Activated T-helper 17 cell treated with anti-CD3 and anti-CD28 coated beads, Interleukin-2, amount 50 U/mL, for 72 hours (primary cell): Measurements from ENCODE around the gene ZNF438. TPM values are rescaled to one million over a fixed set of nuclear protein-coding genes. Genes with fewer than 3 reads are reported as not detected.
A peak's percentile ranks its signal among the peaks of the same experiment; 100 is the strongest.

Experiments
- ATAC-seq: fragments of 150-1000 bp; cut with Tn5 transposase; replicated peaks from 2 replicates; pipeline ENCODE4 v1.10.0; 2021; ENCODE audit warnings: mild to moderate bottlenecking, moderate library complexity
- H3K27ac Mint-ChIP-seq: one replicate; pipeline ENCODE4 v1.8.0; 2022; ENCODE audit warnings: mixed read lengths
- H3K27me3 Mint-ChIP-seq: one replicate; pipeline ENCODE4 v1.8.0; 2022; ENCODE audit warnings: mixed read lengths
- H3K36me3 Mint-ChIP-seq: one replicate; pipeline ENCODE4 v1.8.0; 2022; ENCODE audit warnings: low read depth, mild to moderate bottlenecking, mixed read lengths
- H3K4me1 Mint-ChIP-seq: one replicate; pipeline ENCODE4 v1.8.0; 2022; ENCODE audit warnings: mixed read lengths
- H3K4me3 Mint-ChIP-seq: one replicate; pipeline ENCODE4 v1.8.0; 2022; ENCODE audit warnings: mild to moderate bottlenecking, mixed read lengths
- H3K9me3 Mint-ChIP-seq: one replicate; pipeline ENCODE4 v1.8.0; 2022; ENCODE audit warnings: mixed read lengths
- total RNA-seq, 2 donors: library from RNA; stranded (reverse); gene quantifications; one replicate each; pipeline ENCODE4 v1.2.3, GENCODE V29; 2022

The ZNF438 gene
- total RNA-seq, 2 donors from 2014 or later, result 5.1 to 6.2 TPM

DNA sequence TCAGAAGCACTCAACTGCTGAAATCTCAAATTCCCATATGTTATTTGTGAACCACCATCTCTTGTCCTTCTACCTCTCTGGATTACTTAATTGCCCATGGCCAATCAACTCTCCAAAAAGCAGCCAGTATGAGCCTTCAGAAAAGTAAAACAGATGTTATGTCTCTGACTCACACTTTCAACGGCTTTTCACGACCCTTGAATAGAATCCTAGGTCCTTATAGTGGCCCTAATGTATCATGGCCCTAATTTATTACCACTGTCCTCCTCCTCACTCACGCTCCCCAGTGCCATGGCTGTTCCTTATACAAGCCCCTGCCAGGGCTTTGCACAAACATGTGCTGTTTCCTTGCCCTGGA is 20.0 kb downstream of the ZNF438 start:
- Mint-ChIP-seq H3K9me3 (no peaks in the 10 kb centered on the region), H3K36me3 (no peaks in the 10 kb centered on the region), H3K27ac (no peak overlapping the region), H3K27me3 (no peaks in the 10 kb centered on the region), H3K4me3 (no peak overlapping the region), H3K4me1 (peaks cover 5% of the 10 kb centered on the region)
- no peak for ATAC-seq

DNA sequence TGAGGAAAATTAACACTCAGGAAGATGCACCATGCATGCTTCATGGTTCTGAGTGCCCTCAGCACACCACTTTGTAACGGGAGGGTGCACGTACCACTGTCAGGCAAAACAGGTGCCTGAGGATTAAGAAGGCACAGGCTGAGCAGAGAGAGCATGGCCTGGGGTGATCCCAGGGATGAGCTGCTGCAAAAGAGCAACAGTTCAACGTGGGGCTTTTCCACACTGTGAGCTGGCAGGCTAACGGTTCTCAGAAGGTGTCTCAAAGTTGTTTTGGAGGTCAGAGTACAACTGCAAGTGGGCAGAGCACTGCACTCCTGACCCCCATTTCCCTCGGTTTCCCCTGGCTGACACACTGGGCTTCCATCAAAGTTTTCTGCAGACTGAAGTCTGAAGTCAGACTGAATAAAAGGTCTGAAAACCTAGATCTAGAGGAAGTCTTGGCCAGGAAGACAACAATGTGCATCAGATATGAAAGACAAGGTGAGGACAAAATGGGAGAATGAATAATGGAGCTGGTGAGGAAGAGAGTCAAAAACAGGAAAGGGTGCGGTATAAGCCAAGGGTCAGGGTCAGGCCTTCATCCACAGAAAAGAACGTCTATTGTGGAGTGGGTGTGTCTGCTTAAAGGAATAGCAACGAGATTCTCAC is 20.5 kb downstream of the ZNF438 start:
- Mint-ChIP-seq H3K36me3 (no peaks in the 10 kb centered on the region), H3K4me3 (no peak overlapping the region), H3K27ac (no peak overlapping the region), H3K27me3 (no peaks in the 10 kb centered on the region), H3K9me3 (no peaks in the 10 kb centered on the region), H3K4me1 (peaks cover 5% of the 10 kb centered on the region)
- ATAC-seq, result no peak

DNA sequence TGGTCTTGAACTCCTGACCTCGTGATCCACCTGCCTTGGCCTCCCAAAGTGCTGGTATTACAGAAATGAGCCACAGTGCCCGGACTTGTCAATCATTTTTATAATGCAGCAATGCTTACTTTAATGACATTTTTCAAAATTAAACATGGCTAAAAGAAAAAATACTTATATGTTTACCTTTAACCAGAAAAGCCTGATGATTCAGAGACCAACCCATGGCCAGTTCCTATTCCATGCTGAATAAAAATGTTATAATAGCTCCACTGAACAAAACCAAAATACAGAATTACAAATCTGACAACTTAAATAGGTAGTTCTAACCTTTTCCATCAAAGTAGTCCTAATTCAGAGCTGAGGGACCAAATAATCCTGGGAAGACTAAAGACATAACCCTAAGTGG is 21.6 kb downstream of the ZNF438 start:
- no peaks in the 10 kb centered on the region for H3K27me3 Mint-ChIP-seq
- no peak for ATAC-seq
- peaks cover 2% of the 10 kb centered on the region for H3K9me3 Mint-ChIP-seq
- H3K27ac Mint-ChIP-seq, result no peak overlapping the region
- H3K4me3 Mint-ChIP-seq, result no peak overlapping the region
- peaks cover 8% of the 10 kb centered on the region for H3K4me1 Mint-ChIP-seq
- no peaks in the 10 kb centered on the region for H3K36me3 Mint-ChIP-seq

DNA sequence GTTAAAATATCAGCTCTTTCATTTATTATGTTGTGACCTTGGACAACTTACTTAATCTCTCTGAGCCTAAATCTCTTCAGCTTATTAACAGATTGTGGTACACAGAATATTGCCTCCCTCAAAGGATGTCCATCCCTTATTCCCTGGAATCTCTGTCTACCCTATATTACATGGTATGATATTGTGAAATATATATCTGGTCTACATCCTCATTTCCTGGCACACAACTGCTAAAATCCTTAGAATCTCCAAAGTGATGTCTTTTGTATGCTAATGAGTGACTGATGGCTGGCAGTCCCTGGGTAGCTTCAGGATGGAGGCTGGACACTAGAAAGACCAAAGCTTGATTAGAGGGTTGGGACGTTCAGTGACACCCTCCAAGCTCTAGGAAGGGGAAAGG is 25.8 kb downstream of the ZNF438 start:
- H3K4me1 Mint-ChIP-seq, result peaks cover 20% of the 10 kb centered on the region
- no peak overlapping the region for H3K4me3 Mint-ChIP-seq
- H3K36me3 Mint-ChIP-seq, result no peaks in the 10 kb centered on the region
- no peak for ATAC-seq
- no peak overlapping the region for H3K27ac Mint-ChIP-seq
- H3K27me3 Mint-ChIP-seq, result no peaks in the 10 kb centered on the region
- peaks cover 10% of the 10 kb centered on the region for H3K9me3 Mint-ChIP-seq

DNA sequence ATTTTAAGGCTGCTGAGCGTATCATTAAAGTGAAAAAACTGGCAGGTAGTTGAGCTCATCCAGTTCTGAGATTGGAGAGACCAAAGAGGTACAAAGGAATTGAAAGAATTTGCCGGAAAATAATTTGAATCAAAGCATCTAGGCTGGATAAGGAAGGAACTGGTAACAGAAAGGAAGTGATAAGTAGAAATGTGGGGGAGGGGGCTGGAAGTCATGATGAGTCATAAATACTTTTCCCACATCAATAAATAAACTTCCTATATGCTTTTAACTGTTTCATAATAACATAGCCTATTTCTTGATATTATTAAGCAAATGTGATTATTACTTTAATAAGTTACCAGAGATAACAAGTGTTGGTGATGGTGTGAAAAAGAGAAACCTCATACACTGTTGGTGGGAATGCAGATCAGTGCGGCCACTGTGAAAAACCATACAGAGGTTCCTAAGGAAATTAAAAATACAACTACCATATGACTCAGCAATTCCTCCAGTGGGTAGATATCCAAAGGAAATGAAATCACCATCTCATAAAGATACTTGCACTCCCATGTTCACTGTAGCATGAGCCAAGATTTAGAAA is 27.0 kb downstream of the ZNF438 start:
- ATAC-seq, result peak; percentile 81

DNA sequence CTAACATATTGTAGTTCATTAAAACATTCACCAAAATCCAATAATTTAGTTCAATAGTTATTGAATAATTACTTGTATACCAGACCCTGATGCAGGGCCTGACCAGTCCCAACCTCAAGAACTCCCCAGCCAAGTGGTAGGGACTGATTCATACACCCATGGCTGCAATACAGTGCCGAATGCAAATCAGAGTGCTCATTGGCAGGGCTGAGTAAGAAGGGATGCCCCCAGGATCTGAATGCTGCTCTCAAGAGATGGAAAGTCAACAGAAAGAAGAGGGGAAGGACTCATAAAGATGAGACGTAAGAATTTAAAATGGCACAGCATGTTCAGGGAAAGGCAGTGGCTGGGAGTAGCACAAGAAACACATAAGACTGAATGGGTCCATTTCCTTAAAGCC is 29.9 kb downstream of the ZNF438 start:
- peaks cover 40% of the 10 kb centered on the region for H3K4me1 Mint-ChIP-seq
- no peak overlapping the region for H3K4me3 Mint-ChIP-seq
- H3K27me3 Mint-ChIP-seq, result no peaks in the 10 kb centered on the region
- H3K9me3 Mint-ChIP-seq, result peaks cover 10% of the 10 kb centered on the region
- no peaks in the 10 kb centered on the region for H3K36me3 Mint-ChIP-seq
- peak; percentile 30 for ATAC-seq
- no peak overlapping the region for H3K27ac Mint-ChIP-seq

More for the DNA sequence above, 27.0 kb downstream of the ZNF438 start:
- H3K27me3 Mint-ChIP-seq, result no peaks in the 10 kb centered on the region
- H3K36me3 Mint-ChIP-seq, result no peaks in the 10 kb centered on the region
- H3K9me3 Mint-ChIP-seq, result peaks cover 10% of the 10 kb centered on the region
- peak overlapping the region; percentile 51 for H3K27ac Mint-ChIP-seq
- H3K4me1 Mint-ChIP-seq, result peaks cover 26% of the 10 kb centered on the region
- peak overlapping the region; percentile 47 for H3K4me3 Mint-ChIP-seq

DNA sequence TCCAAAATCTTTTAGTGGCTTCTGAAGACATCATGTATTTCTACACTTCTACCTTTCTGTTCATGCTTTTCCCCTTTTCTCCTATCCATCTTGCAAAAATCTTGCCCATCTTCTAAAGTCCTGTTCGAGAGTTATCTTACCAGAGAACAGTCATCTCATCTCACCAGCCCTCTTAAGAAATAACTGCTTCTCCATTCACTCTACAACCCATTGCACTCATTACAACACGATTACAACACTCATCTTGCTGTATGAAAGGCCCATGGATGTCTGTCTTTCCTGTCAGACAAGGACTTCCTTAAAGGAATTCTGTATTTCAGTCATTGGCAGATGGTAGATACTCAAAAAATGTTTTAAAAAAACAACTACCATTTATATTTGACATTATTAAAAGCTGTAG is 30.8 kb downstream of the ZNF438 start:
- no peak for ATAC-seq
- Mint-ChIP-seq H3K27ac (no peak overlapping the region), H3K9me3 (peaks cover 10% of the 10 kb centered on the region), H3K36me3 (no peaks in the 10 kb centered on the region), H3K4me1 (peaks cover 45% of the 10 kb centered on the region), H3K27me3 (no peaks in the 10 kb centered on the region), H3K4me3 (no peak overlapping the region)

DNA sequence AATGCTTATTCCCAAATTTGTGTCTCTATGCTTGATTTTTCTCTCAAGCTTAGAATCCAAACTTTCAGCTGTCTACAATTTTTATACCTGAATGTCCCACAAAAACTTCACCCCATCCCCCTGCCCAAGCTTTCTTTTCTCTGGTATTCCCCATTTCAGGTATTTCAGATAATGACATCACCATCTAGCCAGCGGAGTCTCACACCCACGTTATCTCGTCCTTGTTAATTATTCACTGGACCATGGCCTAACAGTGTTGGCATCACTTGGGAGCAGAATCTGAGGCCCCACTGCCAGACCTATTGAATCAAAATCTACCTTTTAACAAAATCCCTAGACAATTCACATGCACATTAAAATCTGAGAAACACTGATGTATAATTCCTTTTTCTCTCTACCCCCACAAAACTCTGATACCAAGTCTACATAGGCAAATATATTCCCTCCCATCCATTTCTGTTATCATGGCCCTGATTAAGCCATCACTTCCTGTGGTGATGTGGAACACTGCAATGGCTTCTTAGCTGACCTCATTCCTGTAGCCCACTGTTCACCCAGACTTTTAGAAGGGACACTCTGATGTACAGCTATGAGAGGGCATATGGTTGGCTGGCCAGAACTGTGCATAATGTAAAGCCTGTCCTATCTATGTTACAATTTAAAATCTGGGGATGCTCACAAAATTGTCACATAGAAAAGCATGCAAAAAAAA is 31.4 kb downstream of the ZNF438 start:
- H3K27me3 Mint-ChIP-seq, result no peaks in the 10 kb centered on the region

DNA sequence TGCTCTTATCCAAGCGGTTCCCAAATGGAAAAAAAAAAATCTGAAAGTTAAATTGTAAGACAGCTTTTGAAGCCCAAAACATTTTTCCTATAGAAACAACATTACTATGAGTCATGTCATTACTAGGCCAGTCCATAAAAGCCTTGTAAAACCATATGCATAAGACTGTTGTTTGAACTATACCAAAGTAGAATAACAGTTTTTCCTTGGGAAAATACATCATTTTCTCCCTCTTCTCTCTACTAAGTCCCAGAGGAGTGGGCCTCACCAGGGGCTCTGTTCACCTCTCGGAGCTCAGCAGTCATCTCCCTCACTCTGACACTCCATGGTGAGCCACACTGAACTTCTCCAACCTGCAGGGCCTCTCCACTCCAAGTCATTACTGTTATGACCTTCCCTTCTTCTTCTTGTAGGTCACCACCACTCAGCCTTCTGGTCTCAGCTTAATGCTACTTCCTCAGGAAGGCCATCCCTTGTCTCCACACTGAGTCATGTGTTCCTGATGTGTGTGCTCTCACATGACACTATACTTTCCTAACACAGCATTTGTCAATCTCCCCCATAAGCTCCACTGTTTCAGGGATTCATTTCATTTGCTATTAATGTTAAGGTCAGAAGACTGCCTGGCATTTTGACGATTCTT is 32.5 kb downstream of the ZNF438 start:
- H3K27me3 Mint-ChIP-seq, result no peaks in the 10 kb centered on the region
- peak; percentile 81 for ATAC-seq
- peaks cover 33% of the 10 kb centered on the region for H3K4me1 Mint-ChIP-seq
- H3K27ac Mint-ChIP-seq, result peak overlapping the region; percentile 81
- H3K9me3 Mint-ChIP-seq, result peaks cover 7% of the 10 kb centered on the region
- H3K36me3 Mint-ChIP-seq, result no peaks in the 10 kb centered on the region
- peak overlapping the region; percentile 68 for H3K4me3 Mint-ChIP-seq

More for the DNA sequence above, 31.4 kb downstream of the ZNF438 start:
- Mint-ChIP-seq H3K4me3 (no peak overlapping the region), H3K4me1 (peaks cover 43% of the 10 kb centered on the region), H3K27ac (no peak overlapping the region), H3K9me3 (peaks cover 10% of the 10 kb centered on the region), H3K36me3 (no peaks in the 10 kb centered on the region)
- ATAC-seq, result no peak

DNA sequence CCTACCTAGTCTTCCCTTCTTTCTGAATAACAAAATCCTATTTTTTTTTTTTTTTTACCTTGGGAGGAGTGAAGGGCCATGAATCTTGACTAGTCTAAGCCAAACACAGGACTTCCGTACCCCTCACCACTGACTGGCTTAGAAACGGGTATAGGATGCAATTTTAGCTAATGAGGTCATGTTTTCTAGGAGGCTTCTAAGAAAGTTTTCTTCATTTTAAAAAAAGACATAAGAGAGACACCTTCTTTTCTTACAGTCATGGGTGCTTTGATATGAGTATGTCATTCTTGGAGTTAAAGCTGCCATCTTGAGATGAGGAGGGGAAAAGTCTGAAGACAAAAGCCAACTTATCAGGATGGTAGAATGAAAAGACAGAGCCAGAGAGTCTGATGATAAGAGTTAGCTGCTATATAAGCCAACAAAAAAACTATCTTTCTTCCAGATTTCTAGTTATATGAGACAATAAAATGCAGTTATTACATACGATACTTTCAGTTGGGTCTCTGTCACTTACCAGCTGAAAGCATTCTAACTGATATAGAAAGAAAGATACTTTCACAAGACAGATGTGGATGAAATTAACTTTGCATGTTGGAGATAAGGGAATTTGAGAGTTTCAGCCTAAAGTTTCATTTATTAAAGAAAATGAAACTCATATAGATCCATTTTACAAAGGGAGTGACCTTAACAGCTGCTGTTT is 34.0 kb downstream of the ZNF438 start:
- no peaks in the 10 kb centered on the region for H3K36me3 Mint-ChIP-seq
- peak; percentile 44 for ATAC-seq
- H3K4me1 Mint-ChIP-seq, result peaks cover 30% of the 10 kb centered on the region
- H3K9me3 Mint-ChIP-seq, result peaks cover 4% of the 10 kb centered on the region
- H3K27me3 Mint-ChIP-seq, result no peaks in the 10 kb centered on the region
- peak overlapping the region; percentile 81 for H3K27ac Mint-ChIP-seq
- peak overlapping the region; percentile 68 for H3K4me3 Mint-ChIP-seq

DNA sequence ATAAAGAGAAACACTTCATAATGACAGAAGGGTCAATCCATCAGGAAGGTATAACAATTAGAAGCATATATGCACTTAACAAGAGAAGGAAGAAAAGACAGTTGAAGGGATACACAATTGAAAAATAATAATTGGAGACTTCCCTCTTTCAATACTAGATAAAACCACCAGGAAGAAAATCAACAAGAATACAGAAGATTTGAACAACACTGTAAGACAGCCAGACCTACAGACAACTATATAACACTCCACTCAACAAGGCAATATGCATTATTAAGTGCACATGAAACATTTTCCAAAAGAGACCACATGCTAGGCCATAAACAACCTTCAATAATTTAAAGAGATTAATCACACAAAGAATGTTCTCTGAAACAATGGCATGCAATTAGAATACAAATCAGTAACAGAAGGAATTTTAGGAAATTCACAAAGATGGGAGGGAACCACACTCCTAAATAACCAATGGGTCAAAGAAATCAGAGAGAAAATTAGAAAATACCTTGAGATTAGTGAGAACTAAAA is 35.1 kb downstream of the ZNF438 start:
- peak overlapping the region; percentile 68 for H3K4me3 Mint-ChIP-seq
- H3K27ac Mint-ChIP-seq, result peak overlapping the region; percentile 1
- peaks cover 30% of the 10 kb centered on the region for H3K4me1 Mint-ChIP-seq
- no peaks in the 10 kb centered on the region for H3K36me3 Mint-ChIP-seq
- no peak for ATAC-seq
- H3K27me3 Mint-ChIP-seq, result no peaks in the 10 kb centered on the region
- H3K9me3 Mint-ChIP-seq, result peaks cover 4% of the 10 kb centered on the region

DNA sequence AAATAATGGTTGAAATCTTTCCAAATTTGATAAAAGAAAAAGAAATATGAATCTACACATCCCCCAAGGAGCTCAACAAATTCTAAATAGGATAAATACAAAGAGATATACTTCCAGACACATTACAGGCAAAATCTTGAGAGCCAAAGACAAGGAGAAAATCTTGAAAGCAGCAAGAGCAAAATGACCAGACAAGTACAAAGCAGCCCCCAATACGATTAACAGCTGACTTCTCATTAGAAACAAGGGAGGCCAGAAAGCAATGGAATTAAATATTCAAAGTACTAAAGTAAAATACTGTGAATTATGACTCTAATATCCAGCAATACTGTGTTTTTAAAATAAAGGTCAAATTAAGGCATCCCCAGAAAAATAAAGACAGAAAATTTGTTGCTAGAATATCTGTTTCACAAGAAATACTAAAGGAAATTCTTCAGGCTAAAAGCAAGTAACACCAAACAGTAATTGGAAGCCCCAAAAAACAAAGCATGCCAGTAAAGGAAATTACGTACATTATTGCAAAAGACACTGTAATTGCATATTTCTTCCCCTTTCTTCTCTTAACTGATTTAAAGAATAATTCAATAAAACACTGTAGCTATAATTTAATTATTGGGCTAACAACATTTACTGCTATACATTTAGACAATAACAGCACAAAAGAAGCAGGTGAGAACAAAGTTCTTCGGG is 36.4 kb downstream of the ZNF438 start:
- Mint-ChIP-seq H3K27ac (no peak overlapping the region), H3K27me3 (no peaks in the 10 kb centered on the region), H3K4me1 (peaks cover 27% of the 10 kb centered on the region), H3K4me3 (no peak overlapping the region), H3K9me3 (peaks cover 4% of the 10 kb centered on the region), H3K36me3 (no peaks in the 10 kb centered on the region)
- ATAC-seq, result no peak

DNA sequence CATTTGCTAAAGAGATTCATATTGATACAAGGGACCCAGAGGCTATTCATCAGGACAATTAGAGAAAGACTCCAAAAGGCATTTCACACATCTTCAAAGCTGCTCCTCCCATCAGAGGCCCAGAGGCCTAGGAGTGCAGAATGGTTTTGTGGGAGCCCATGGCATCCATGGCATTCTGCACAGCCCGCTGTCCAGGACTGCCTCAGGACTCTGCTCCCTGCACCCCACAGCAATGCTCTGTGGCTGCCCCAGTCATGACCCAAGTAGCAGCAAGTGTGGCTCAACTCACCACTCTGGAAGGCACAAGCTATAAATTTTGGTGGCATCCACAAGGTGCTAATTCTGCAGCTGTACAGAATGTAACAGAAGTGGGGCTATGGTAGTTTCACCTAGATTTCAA is 38.5 kb downstream of the ZNF438 start:
- Mint-ChIP-seq H3K9me3 (peaks cover 4% of the 10 kb centered on the region), H3K4me1 (peaks cover 14% of the 10 kb centered on the region), H3K4me3 (no peak overlapping the region), H3K27me3 (no peaks in the 10 kb centered on the region), H3K36me3 (no peaks in the 10 kb centered on the region), H3K27ac (no peak overlapping the region)
- no peak for ATAC-seq

DNA sequence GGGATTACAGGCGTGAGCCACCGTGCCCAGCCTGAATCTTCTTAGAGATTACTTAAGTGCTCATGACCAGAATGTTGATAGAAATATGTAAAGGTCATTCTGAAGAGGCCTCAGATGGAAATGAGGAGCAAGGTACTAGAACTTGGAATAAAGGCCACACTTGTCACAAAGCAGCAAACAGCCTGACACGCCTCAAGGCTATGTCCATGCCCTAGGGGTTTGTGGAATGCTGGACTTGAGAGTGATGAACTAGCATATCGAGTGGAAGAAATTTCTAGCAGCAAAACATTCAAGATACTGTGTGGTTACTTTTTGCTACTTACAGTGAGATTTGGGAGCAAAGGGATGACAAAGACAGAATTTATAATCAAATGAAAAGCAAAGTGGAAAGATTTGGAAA is 39.0 kb downstream of the ZNF438 start:
- Mint-ChIP-seq H3K27me3 (no peaks in the 10 kb centered on the region), H3K36me3 (no peaks in the 10 kb centered on the region)

More for the DNA sequence above, 39.0 kb downstream of the ZNF438 start:
- Mint-ChIP-seq H3K4me1 (peaks cover 11% of the 10 kb centered on the region), H3K27ac (no peak overlapping the region), H3K4me3 (no peak overlapping the region), H3K9me3 (peaks cover 4% of the 10 kb centered on the region)
- ATAC-seq, result no peak
